Panc1 (cell line): ENCODE results near the gene IFI27L2. TPM values are rescaled to one million over a fixed set of nuclear protein-coding genes. Genes with fewer than 3 reads are reported as not detected.

Experiments
- ATAC-seq: fragments of 200-7000 bp; cut with Tn5 transposase; 2 replicates; pipeline ENCODE4 v1.9.1; 2020; ENCODE audit warnings: mild to moderate bottlenecking, moderate library complexity
- BruUV-seq: library from RNA; stranded (reverse); fragments of 400-500 nt; replicated peaks from 2 replicates; lab custom pipeline; 2021; lab: Mats Ljungman, UMichigan
- CTCF ChIA-PET: fragments of 300-600 bp; sonication (Branson Sonifier 250); formaldehyde crosslinking; loops from one replicate; lab custom pipeline; 2022; ENCODE audit warnings: antibody characterized with exemption; lab: Charles Lee
- POLR2A ChIA-PET: fragments of 300-600 bp; sonication (Branson Sonifier 250); formaldehyde crosslinking; loops from one replicate; lab custom pipeline; 2022; ENCODE audit warnings: antibody characterized with exemption; lab: Charles Lee
- DNase-seq: peaks from one replicate; pipeline ENCODE4 v3.0.0-alpha.2; 2010; ENCODE audit warnings: low read depth, low spot score
- H3K27ac ChIP-seq: 2 replicates; pipeline ENCODE4 v1.5.1; 2011; ENCODE audit warnings: mild to moderate bottlenecking, low read length, inconsistent platforms
- H3K27me3 ChIP-seq: fragments of 200-500 bp; sonication (Bioruptor generic); 2 replicates; pipeline ENCODE4 v1.6.0; 2014; ENCODE audit warnings: low read length, inconsistent platforms; ENCODE audit not compliant: control insufficient read depth, insufficient read depth
- H3K36me3 ChIP-seq: fragments of 200-500 bp; sonication (Bioruptor generic); 2 replicates; pipeline ENCODE4 v1.5.1; 2014; ENCODE audit warnings: inconsistent platforms, mild to moderate bottlenecking, low read length, moderate library complexity; ENCODE audit not compliant: control insufficient read depth, insufficient read depth
- H3K4me1 ChIP-seq: 2 replicates; pipeline ENCODE4 v1.5.1; 2011; ENCODE audit warnings: inconsistent platforms, mild to moderate bottlenecking, low read length, moderate library complexity; ENCODE audit not compliant: control insufficient read depth, insufficient read depth
- H3K4me3 ChIP-seq, 2 experiments: 2 replicates each; pipeline ENCODE4 v1.5.1; 2011 to 2012; ENCODE audit warnings: low read depth in 2 of 2, low read length in 2 of 2, mild to moderate bottlenecking in 2 of 2, inconsistent platforms in 1 of 2, moderate library complexity in 1 of 2
- H3K9me3 ChIP-seq: fragments of 200-500 bp; sonication (Bioruptor generic); 2 replicates; pipeline ENCODE4 v1.5.1; 2014; ENCODE audit warnings: low read depth, mild to moderate bottlenecking, inconsistent platforms, low read length, moderate library complexity; ENCODE audit not compliant: control insufficient read depth, insufficient read depth
- POLR2AphosphoS5 ChIP-seq: IDR thresholded peaks from 2 replicates; pipeline ENCODE4 v1.6.1; 2012; ENCODE audit warnings: mild to moderate bottlenecking, low read depth, low read length, moderate library complexity
- SIN3A ChIP-seq: IDR thresholded peaks from 2 replicates; pipeline ENCODE4 v1.6.1; 2012; ENCODE audit warnings: low read depth, mild to moderate bottlenecking, low read length, moderate library complexity, borderline replicate concordance; ENCODE audit not compliant: insufficient read depth
- TCF7L2 ChIP-seq: IDR thresholded peaks from 2 replicates; pipeline ENCODE4 v1.6.1; 2011; ENCODE audit warnings: mild to moderate bottlenecking, low read depth, low read length, inconsistent platforms
- in situ Hi-C: cut with HindIII; loops from 2 replicates; pipeline ENCODE4 v1.10.0; 2016; ENCODE audit warnings: low sequenced_read_pairs, low pct_unique_long_range_greater_than_20kb
- intact Hi-C: fragments of 100-400 bp; cut with micrococcal nuclease; formaldehyde crosslinking; loops from one replicate; pipeline ENCODE4 v1.10.0; 2022; ENCODE audit not compliant: unreplicated experiment
- total RNA-seq: library from RNA; stranded (reverse); gene quantifications from one replicate; pipeline ENCODE4 v1.2.1, GENCODE V29; 2021; ENCODE audit not compliant: unreplicated experiment
- TF ChIP-seq, protein P1 (sequence below): fragments of 450-650 bp; IDR thresholded peaks from 2 replicates; pipeline ENCODE4 v1.5.1; 2017; ENCODE audit warnings: mild to moderate bottlenecking
- TF ChIP-seq, protein P2 (sequence below), 2 experiments: IDR thresholded peaks; 2 replicates each; pipeline ENCODE4 v1.6.1; 2011 to 2012; ENCODE audit warnings: low read depth in 2 of 2, control low read depth in 1 of 2, low read length in 1 of 2, mild to moderate bottlenecking in 1 of 2, moderate library complexity in 1 of 2; ENCODE audit not compliant: insufficient read depth in 1 of 2

Gene IFI27L2
- total RNA-seq, 1 experiment from 2014 or later: 13.2 TPM

DNA sequence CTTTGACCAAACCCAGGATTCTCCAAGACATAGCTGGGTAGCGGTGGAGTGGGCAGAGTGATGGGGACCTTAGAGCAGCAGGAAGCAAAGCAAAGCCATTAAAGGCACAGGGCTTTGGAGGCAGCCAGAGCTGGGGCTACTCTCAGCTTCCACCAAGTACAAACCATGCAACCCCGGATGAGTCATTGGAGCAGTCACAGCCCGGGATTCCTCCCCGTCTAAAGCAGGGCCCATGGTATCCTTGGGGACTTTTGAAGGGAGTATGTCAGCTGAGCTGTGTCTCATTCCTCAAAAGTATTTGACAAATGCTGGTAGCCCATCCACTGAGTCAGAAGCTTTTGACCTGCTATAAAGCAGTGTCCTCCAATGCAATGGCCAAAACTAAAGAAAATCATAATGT lies 28.6 kb downstream of the IFI27L2 start:
- intact Hi-C loops (no loop called here), in situ Hi-C loops (no loop called here)
- Histone ChIP-seq H3K9me3 (no peaks in the 10 kb centered on the region), H3K36me3 (no peaks in the 10 kb centered on the region), H3K4me1 (no peaks in the 10 kb centered on the region), H3K27me3 (no peaks in the 10 kb centered on the region), H3K27ac (no peak overlapping the region), H3K4me3 (no peak overlapping the region)
- TF ChIP-seq, protein P1, sequence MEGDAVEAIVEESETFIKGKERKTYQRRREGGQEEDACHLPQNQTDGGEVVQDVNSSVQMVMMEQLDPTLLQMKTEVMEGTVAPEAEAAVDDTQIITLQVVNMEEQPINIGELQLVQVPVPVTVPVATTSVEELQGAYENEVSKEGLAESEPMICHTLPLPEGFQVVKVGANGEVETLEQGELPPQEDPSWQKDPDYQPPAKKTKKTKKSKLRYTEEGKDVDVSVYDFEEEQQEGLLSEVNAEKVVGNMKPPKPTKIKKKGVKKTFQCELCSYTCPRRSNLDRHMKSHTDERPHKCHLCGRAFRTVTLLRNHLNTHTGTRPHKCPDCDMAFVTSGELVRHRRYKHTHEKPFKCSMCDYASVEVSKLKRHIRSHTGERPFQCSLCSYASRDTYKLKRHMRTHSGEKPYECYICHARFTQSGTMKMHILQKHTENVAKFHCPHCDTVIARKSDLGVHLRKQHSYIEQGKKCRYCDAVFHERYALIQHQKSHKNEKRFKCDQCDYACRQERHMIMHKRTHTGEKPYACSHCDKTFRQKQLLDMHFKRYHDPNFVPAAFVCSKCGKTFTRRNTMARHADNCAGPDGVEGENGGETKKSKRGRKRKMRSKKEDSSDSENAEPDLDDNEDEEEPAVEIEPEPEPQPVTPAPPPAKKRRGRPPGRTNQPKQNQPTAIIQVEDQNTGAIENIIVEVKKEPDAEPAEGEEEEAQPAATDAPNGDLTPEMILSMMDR: no peak
- TF ChIP-seq POLR2AphosphoS5: no peak
- TF ChIP-seq TCF7L2: no peak
- no peak for TF ChIP-seq SIN3A
- TF ChIP-seq, protein P2, sequence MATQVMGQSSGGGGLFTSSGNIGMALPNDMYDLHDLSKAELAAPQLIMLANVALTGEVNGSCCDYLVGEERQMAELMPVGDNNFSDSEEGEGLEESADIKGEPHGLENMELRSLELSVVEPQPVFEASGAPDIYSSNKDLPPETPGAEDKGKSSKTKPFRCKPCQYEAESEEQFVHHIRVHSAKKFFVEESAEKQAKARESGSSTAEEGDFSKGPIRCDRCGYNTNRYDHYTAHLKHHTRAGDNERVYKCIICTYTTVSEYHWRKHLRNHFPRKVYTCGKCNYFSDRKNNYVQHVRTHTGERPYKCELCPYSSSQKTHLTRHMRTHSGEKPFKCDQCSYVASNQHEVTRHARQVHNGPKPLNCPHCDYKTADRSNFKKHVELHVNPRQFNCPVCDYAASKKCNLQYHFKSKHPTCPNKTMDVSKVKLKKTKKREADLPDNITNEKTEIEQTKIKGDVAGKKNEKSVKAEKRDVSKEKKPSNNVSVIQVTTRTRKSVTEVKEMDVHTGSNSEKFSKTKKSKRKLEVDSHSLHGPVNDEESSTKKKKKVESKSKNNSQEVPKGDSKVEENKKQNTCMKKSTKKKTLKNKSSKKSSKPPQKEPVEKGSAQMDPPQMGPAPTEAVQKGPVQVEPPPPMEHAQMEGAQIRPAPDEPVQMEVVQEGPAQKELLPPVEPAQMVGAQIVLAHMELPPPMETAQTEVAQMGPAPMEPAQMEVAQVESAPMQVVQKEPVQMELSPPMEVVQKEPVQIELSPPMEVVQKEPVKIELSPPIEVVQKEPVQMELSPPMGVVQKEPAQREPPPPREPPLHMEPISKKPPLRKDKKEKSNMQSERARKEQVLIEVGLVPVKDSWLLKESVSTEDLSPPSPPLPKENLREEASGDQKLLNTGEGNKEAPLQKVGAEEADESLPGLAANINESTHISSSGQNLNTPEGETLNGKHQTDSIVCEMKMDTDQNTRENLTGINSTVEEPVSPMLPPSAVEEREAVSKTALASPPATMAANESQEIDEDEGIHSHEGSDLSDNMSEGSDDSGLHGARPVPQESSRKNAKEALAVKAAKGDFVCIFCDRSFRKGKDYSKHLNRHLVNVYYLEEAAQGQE (IDR thresholded peaks at IDR 0.05; ENCODE audit: insufficient read depth in 1 of 2, low read depth in 2 of 2, low read length in 1 of 2): no peak
- DNase-seq (no peak), ATAC-seq (peak; percentile 48)
- POLR2A ChIA-PET: interaction anchor here (0.6 kb wide), 1 partner anchor 19 kb away, joined by 8 read pairs; no protein-coding TSS in a partner anchor
- CTCF ChIA-PET: interaction anchor here (0.7 kb wide), 1 partner anchor 10 kb away, joined by 4 read pairs; no protein-coding TSS in a partner anchor
- BruUV-seq: no TSS peak

DNA sequence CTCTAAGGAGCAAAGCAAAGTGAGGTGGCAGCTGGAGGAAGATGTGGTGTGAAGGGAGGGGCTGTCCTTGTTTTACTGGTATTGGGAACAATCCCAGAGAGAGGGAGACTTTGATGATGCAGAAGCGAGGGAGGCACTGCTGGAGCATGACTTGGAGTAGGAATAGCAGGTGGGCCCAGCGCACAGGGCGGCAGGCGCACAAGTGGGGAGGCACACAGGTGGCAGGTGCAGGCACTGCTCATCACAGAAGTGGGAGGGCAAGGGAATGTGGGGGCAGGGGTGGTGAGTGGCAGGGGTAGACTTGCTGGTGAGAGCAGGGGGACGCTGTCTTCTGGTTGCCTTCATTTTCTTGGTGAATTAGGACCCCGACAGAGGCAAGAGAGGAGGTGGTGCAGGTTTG lies 30.4 kb downstream of the IFI27L2 start:
- no TSS peak for BruUV-seq
- Histone ChIP-seq H3K36me3 (no peaks in the 10 kb centered on the region), H3K4me1 (no peaks in the 10 kb centered on the region), H3K27me3 (no peaks in the 10 kb centered on the region), H3K9me3 (no peaks in the 10 kb centered on the region), H3K27ac (no peak overlapping the region), H3K4me3 (no peak overlapping the region)
- TF ChIP-seq SIN3A: no peak
- no peak for TF ChIP-seq POLR2AphosphoS5
- TF ChIP-seq TCF7L2: no peak
- TF ChIP-seq, protein P1: no peak
- TF ChIP-seq, protein P2 (IDR thresholded peaks at IDR 0.05; ENCODE audit: insufficient read depth in 1 of 2, low read depth in 2 of 2, low read length in 1 of 2): no peak
- ChIA-PET POLR2A (no interaction called here), CTCF (no interaction called here)
- DNase-seq (no peak), ATAC-seq (no peak)
- intact Hi-C loops: no loop called here
- in situ Hi-C loops: no loop called here
